ENCODE data around the gene SNAI1.

SNAI1 gene

DNA sequence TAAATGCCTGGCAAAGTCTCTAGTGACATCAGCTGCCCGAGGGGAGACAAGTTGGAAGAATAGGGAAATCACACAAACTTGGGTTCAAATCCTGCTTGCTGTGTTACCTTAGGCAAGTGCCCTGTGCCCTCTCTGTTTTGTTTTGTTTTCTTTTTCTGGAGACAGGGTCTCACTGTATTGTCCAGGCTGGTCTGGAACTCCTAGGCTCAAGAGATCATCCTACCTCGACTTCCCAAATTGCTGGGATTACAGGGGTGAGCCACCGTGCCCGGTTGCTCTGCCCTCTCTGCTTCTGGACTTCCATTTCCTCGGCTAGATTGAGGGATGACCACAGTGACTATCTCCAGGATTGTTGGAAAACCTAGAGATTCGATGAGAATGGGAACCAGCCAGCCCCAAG lies 55.4 kb downstream of the SNAI1 start:
- no peak for DNase-seq
